K562 (cell line): ENCODE measurements around the gene CD36. TPM values are rescaled to one million over a fixed set of nuclear protein-coding genes. Genes with fewer than 3 reads are reported as not detected.

Experiments used
- ATAC-seq: fragments of 200-7000 bp; cut with Tn5 transposase; 3 replicates; pipeline ENCODE4 v1.9.1; 2020; ENCODE audit warnings: moderate library complexity
- BruUV-seq: library from RNA; stranded (reverse); fragments of 400-500 nt; replicated peaks from 2 replicates; lab custom pipeline; 2021; lab: Mats Ljungman, UMichigan
- CTCF ChIA-PET: fragments of 300-600 bp; formaldehyde crosslinking; extraction: SDS; loops from one replicate; lab custom pipeline; 2021; ENCODE audit warnings: low intra/inter-chr PET ratio; lab: Yijun Ruan, JAX
- POLR2A ChIA-PET: fragments of 300-600, 350-650 bp; sonication (Branson Sonifier 250); formaldehyde crosslinking; extraction: SDS; loops from one replicate; lab custom pipeline; 2021; ENCODE audit warnings: antibody characterized with exemption, inconsistent platforms; lab: Yijun Ruan, JAX
- DNase-seq, 4 experiments: peaks; one replicate each; pipeline versions ENCODE4 v3.0.0 to v3.0.0-alpha.2; 2011 to 2018; ENCODE audit warnings: low spot score in 3 of 4, mixed read lengths in 3 of 4; ENCODE audit errors: extremely low read depth in 1 of 4
- FAIRE-seq: peaks from 2 replicates; lab custom pipeline; 2011; peaks lifted over from hg19 to GRCh38; lab: Jason Lieb, UNC
- H2AFZ ChIP-seq: 2 replicates; pipeline ENCODE4 v1.6.0; 2011; ENCODE audit warnings: low read depth, low read length, control low read depth, inconsistent platforms
- H3K27ac ChIP-seq: fragments of 200-600 bp; 3 replicates; pipeline ENCODE4 v1.8.0; 2011; ENCODE audit warnings: low read depth, mild to moderate bottlenecking, control low read depth, inconsistent platforms, low read length, moderate library complexity, mixed read lengths; ENCODE audit errors: extremely low read depth
- H3K27me3 ChIP-seq, 2 experiments: fragments of 300-600 bp in 1 of 2; 2 replicates in 1 of 2; 3 replicates in 1 of 2; pipeline versions ENCODE4 v1.6.0 to v1.8.0; 2011; ENCODE audit warnings: inconsistent platforms in 2 of 2, low read length in 2 of 2, mild to moderate bottlenecking in 1 of 2, mixed read lengths in 1 of 2, moderate library complexity in 1 of 2; ENCODE audit not compliant: control insufficient read depth in 2 of 2, insufficient read depth in 2 of 2
- H3K36me3 ChIP-seq: fragments of 300-600 bp; 3 replicates; pipeline ENCODE4 v1.8.0; 2011; ENCODE audit warnings: mild to moderate bottlenecking, low read length, inconsistent platforms; ENCODE audit not compliant: control insufficient read depth, insufficient read depth
- H3K4me1 ChIP-seq, 2 experiments: fragments of 200-600 bp in 1 of 2; replicated peaks in 1 of 2; 2 replicates in 1 of 2; 3 replicates in 1 of 2; pipeline versions ENCODE4 v1.5.1 to v1.8.0; 2011; ENCODE audit warnings: inconsistent platforms in 2 of 2, low read length in 2 of 2, mild to moderate bottlenecking in 1 of 2, mixed read lengths in 1 of 2, moderate library complexity in 1 of 2; ENCODE audit not compliant: control insufficient read depth in 2 of 2, insufficient read depth in 2 of 2
- H3K4me2 ChIP-seq: 2 replicates; pipeline ENCODE4 v1.6.1; 2011; ENCODE audit warnings: low read length, control low read depth, inconsistent platforms, mixed read lengths; ENCODE audit not compliant: insufficient read depth
- H3K4me3 ChIP-seq: fragments of 200-600 bp; sonication (generic), shearing (Covaris generic); 2 replicates; pipeline ENCODE4 v1.5.1; 2016; ENCODE audit warnings: control low read depth, inconsistent platforms
- H3K79me2 ChIP-seq: fragments of 200-600 bp; 3 replicates; pipeline ENCODE4 v1.8.0; 2011; ENCODE audit warnings: low read length, inconsistent platforms; ENCODE audit not compliant: control insufficient read depth, insufficient read depth
- H3K9ac ChIP-seq, 2 experiments: 2 replicates each; pipeline versions ENCODE4 v1.6.0 to v1.6.1; 2011; ENCODE audit warnings: low read depth in 2 of 2, low read length in 2 of 2, control low read depth in 1 of 2, inconsistent platforms in 1 of 2, mild to moderate bottlenecking in 1 of 2, mixed read lengths in 1 of 2; ENCODE audit not compliant: insufficient read depth in 1 of 2
- H3K9me1 ChIP-seq: one replicate; pipeline ENCODE4 v1.6.0; 2011; ENCODE audit warnings: inconsistent platforms, mild to moderate bottlenecking, low read length, moderate library complexity; ENCODE audit not compliant: control insufficient read depth, insufficient read depth
- H3K9me3 ChIP-seq: replicated peaks from 2 replicates; pipeline ENCODE4 v1.5.1; 2011; ENCODE audit warnings: low read depth, low read length, inconsistent platforms; ENCODE audit not compliant: control insufficient read depth, insufficient read depth
- H4K20me1 ChIP-seq: replicated peaks from 2 replicates; pipeline ENCODE4 v1.6.1; 2011; ENCODE audit warnings: low read length, inconsistent platforms, mixed read lengths; ENCODE audit not compliant: control insufficient read depth, insufficient read depth
- ARID1B ChIP-seq: fragments of 450-650 bp; IDR thresholded peaks from 2 replicates; pipeline ENCODE4 v1.6.1; 2016; ENCODE audit warnings: antibody characterized with exemption, mild to moderate bottlenecking, inconsistent platforms
- ARID3A ChIP-seq: IDR thresholded peaks from 2 replicates; pipeline ENCODE4 v1.6.1; 2012; ENCODE audit warnings: low read depth, low read length, improper control_type of control experiment, borderline replicate concordance
- CCAR2 ChIP-seq: fragments of 200-400 bp; formaldehyde crosslinking; IDR thresholded peaks from 2 replicates; pipeline ENCODE4 v1.6.1; 2017; ENCODE audit warnings: mild to moderate bottlenecking, low read depth, low read length
- DIDO1 ChIP-seq: fragments of 450-650 bp; IDR thresholded peaks from 2 replicates; pipeline ENCODE4 v1.6.1; 2016; ENCODE audit warnings: low read depth, missing biosample characterization, missing genetic modification characterization
- ESRRB ChIP-seq: fragments of 250-450 bp; sonication (Bioruptor Pico); IDR thresholded peaks from 2 replicates; pipeline ENCODE4 v1.5.0; 2020; ENCODE audit warnings: mild to moderate bottlenecking, moderate library complexity, borderline replicate concordance
- FOXJ2 ChIP-seq: fragments of 200-800 bp; sonication (Bioruptor generic); IDR thresholded peaks from 2 replicates; pipeline ENCODE4 v1.6.1; 2016; ENCODE audit warnings: missing genetic modification characterization, missing compliant biosample characterization
- FUS ChIP-seq: fragments of 200-400 bp; formaldehyde crosslinking; optimal IDR thresholded peaks from 2 replicates; pipeline ENCODE3; 2017; ENCODE audit warnings: low read depth, low read length
- HIVEP1 ChIP-seq: fragments of 250-450 bp; sonication (Bioruptor Pico); IDR thresholded peaks from 2 replicates; pipeline ENCODE4 v1.4.0; 2020; ENCODE audit warnings: mild to moderate bottlenecking
- HNRNPL ChIP-seq: fragments of 200-400 bp; formaldehyde crosslinking; IDR thresholded peaks from 2 replicates; pipeline ENCODE4 v1.6.1; 2017; ENCODE audit warnings: low read depth, mild to moderate bottlenecking, low read length
- KDM5B ChIP-seq: fragments of 200-600 bp; sonication (generic); IDR thresholded peaks from 2 replicates; pipeline ENCODE4 v1.6.1; 2012; ENCODE audit warnings: low read depth, mild to moderate bottlenecking, moderate library complexity, low read length, control low read depth, inconsistent platforms; ENCODE audit not compliant: insufficient replicate concordance
- MAFF ChIP-seq: IDR thresholded peaks from 2 replicates; pipeline ENCODE4 v1.6.1; 2012; ENCODE audit warnings: low read length, improper control_type of control experiment
- MEF2A ChIP-seq: IDR thresholded peaks from 2 replicates; pipeline ENCODE4 v1.6.1; 2011; ENCODE audit warnings: low read depth, mild to moderate bottlenecking, low read length, moderate library complexity; ENCODE audit not compliant: control insufficient read depth
- SIN3B ChIP-seq: fragments of 450-650 bp; IDR thresholded peaks from 2 replicates; pipeline ENCODE4 v1.6.1; 2017; ENCODE audit warnings: low read depth, mild to moderate bottlenecking, moderate library complexity
- TGIF2 ChIP-seq: sonication (generic); formaldehyde crosslinking; IDR thresholded peaks from 2 replicates; pipeline ENCODE4 v1.8.1; 2022; ENCODE audit warnings: mild to moderate bottlenecking, missing genetic modification reagents, moderate library complexity
- XRCC4 ChIP-seq: IDR thresholded peaks from one replicate; pipeline ENCODE4 v1.6.1; 2011; ENCODE audit not compliant: insufficient read depth, insufficient read length; ENCODE audit errors: extremely low read depth
- ZBTB26 ChIP-seq: fragments of 450-650 bp; formaldehyde crosslinking; IDR thresholded peaks from 2 replicates; pipeline ENCODE4 v1.4.0; 2022; ENCODE audit warnings: missing genetic modification characterization
- ZNF165 ChIP-seq: fragments of 250-450 bp; sonication (Bioruptor Pico); IDR thresholded peaks from 2 replicates; pipeline ENCODE4 v1.4.0; 2020; ENCODE audit warnings: borderline replicate concordance
- ZNF239 ChIP-seq: fragments of 250-450 bp; sonication (Bioruptor Pico); IDR thresholded peaks from 2 replicates; pipeline ENCODE4 v1.4.0; 2020; ENCODE audit warnings: mild to moderate bottlenecking
- ZNF431 ChIP-seq: sonication (generic); formaldehyde crosslinking; IDR thresholded peaks from 2 replicates; pipeline ENCODE4 v1.8.0; 2022; ENCODE audit warnings: mild to moderate bottlenecking, missing genetic modification reagents
- ZNF717 ChIP-seq: fragments of 250-450 bp; sonication (Bioruptor Pico); IDR thresholded peaks from 2 replicates; pipeline ENCODE4 v1.5.0; 2021
- WGBS: fragments of 100-300 bp; shearing (Covaris generic); methylation state at CpG from one replicate; pipeline ENCODE4 v1.1.6; 2016; ENCODE audit warnings: low coverage, mixed read lengths; ENCODE audit not compliant: insufficient coverage; ENCODE audit errors: missing lambda C conversion rate; 5-methylcytosine and 5-hydroxymethylcytosine counted together
- in situ Hi-C: fragments of 300-500 bp; cut with MboI; formaldehyde crosslinking; loops from 4 replicates; pipeline ENCODE4 v1.15.0; 2018; ENCODE audit warnings: inconsistent platforms, mixed read lengths
- intact Hi-C: fragments of 100-400 bp; cut with micrococcal nuclease; formaldehyde crosslinking; loops from 2 replicates; pipeline ENCODE4 v1.14.2; 2022
- polyA plus RNA-seq, 8 experiments: library from polyadenylated mRNA; depleted of rRNA in 4 of 8; stranded (reverse) in 5 of 8; unstranded in 3 of 8; fragments of >200 nt; fragmentation: Nextera tagmentation in 2 of 8; fragmentation: Illumina TruSeq in 1 of 8; extraction: Ambion mirVana in 2 of 8; extraction: Trizol in 1 of 8; gene quantifications; 2 replicates each; pipeline versions ENCODE4 v1.2.1 to v1.2.3, GENCODE V29; 2011 to 2014; ENCODE audit warnings: inconsistent platforms in 1 of 8, missing spikeins in 1 of 8
- total RNA-seq, 7 experiments: library from RNA; depleted of rRNA in 6 of 7; stranded (reverse); fragments of >200 nt in 6 of 7; fragmentation: Illumina TruSeq in 2 of 7; extraction: Trizol in 2 of 7; gene quantifications; 2 replicates each; pipeline versions ENCODE4 v1.2.1 to v1.2.3, GENCODE V29; 2011 to 2021; ENCODE audit warnings: low replicate concordance in 1 of 7

CD36 gene
- total and polyA plus RNA-seq, 9 of the 15 experiments (the other 6 are each of a cell fraction or from before 2014, with no cell fraction given): 0.09 to 4.0 (median 0.42) TPM

- TF ChIP-seq ZBTB26 (CRISPR knock-in tag): no peak
- TF ChIP-seq FOXJ2 (tag): no peak
- TF ChIP-seq FUS: no peak
- TF ChIP-seq ZNF165 (CRISPR knock-in tag): no peak
- TF ChIP-seq ZNF717: no peak
- no peak for TF ChIP-seq KDM5B
- no peak for TF ChIP-seq ZNF431 (CRISPR knock-in tag)
- no peak for TF ChIP-seq MAFF
- TF ChIP-seq CCAR2: no peak
Measured at GRCh38 chr7:80707318-80707717, 68.9 kb downstream of the CD36 start (continued).

GRCh38 chr7:80708123-80708522 is 69.7 kb downstream of the CD36 start:
- Histone ChIP-seq H3K27me3 (no peaks in the 10 kb centered on the region), H3K9me1 (no peaks in the 10 kb centered on the region), H3K9ac (no peak overlapping the region), H3K27ac (no peak overlapping the region), H3K79me2 (no peaks in the 10 kb centered on the region), H2AFZ (no peak overlapping the region), H3K4me2 (no peak overlapping the region), H3K4me1 (no peaks in the 10 kb centered on the region), H4K20me1 (no peaks in the 10 kb centered on the region), H3K4me3 (no peak overlapping the region), H3K9me3 (no peaks in the 10 kb centered on the region), H3K36me3 (no peaks in the 10 kb centered on the region)
- intact Hi-C loops (loop anchor here (10.0 kb wide), 1 partner anchor 547 kb away; no protein-coding TSS in a partner anchor), in situ Hi-C loops (no loop called here)
- WGBS: 0% methylated on average over 2 of the region's 2 CpGs
- POLR2A ChIA-PET: no interaction called here
- FAIRE-seq (no peak), ATAC-seq (no peak), DNase-seq (no peak)
- CTCF ChIA-PET: no interaction called here
- BruUV-seq: no TSS peak
- TF ChIP-seq DIDO1 (tag): no peak
- no peak for TF ChIP-seq ZNF431 (CRISPR knock-in tag)
- no peak for TF ChIP-seq ESRRB
- TF ChIP-seq ZNF239: no peak
- no peak for TF ChIP-seq MEF2A
- no peak for TF ChIP-seq ARID1B
- TF ChIP-seq HNRNPL: no peak
- no peak for TF ChIP-seq ARID3A
- TF ChIP-seq TGIF2: no peak
- TF ChIP-seq MAFF: no peak
- no peak for TF ChIP-seq HIVEP1 (CRISPR knock-in tag)
- TF ChIP-seq SIN3B: no peak
- no peak for TF ChIP-seq XRCC4
